ENCODE results near the gene TRIM67. TPM values are rescaled to one million over a fixed set of nuclear protein-coding genes. Genes with fewer than 3 reads are reported as not detected.

The TRIM67 gene
- total and polyA plus RNA-seq, 2 experiments from 2014 or later: 0.13 TPM; not detected in 1

DNA sequence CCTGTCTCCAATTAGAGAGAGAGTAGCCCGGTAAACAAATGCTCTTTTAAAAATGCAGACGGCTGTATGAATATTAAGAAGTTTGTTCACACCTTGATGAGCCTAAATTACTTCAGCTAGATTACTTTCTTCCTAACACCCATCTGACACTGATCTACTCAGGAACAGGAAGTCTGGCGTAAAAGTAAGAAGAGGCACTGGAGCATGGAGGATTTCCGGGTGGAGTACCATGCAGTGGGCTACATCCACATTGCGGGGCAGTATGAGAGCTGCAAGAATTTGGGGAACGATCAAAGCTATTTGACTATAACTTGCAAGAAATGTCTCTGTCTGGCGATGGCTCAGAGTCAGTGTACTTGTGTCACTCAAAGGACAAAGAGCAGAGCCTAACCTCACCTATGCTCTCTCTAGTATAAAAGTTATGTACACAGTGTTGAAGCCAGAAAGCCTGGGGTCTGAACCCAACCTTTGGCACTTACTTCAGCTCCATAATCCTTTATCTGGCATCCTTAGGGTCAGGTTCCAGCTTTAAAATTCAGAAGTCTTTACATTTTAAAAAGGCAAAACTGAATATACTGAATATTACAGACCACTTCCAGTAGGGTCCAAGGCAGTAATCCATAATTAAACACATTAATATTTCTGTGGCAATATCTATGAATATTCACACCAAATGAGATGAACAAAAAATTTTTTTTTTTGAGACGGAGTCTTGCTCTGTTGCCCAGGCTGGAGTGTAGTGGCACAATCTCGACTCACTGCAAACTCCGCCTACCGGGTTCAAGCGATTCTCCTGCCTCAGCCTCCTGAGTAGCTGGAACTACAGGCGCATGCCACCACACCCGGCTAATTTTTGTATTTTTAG is 71.2 kb downstream of the TRIM67 start:
- Histone ChIP-seq H3K27ac (peak overlapping the region; percentile 68), H3K4me2 (peak overlapping the region; percentile 39), H3K36me3 (replicated peaks; ENCODE audit: insufficient read depth, low read depth) (no peaks in the 10 kb centered on the region), H3K4me3 (no peak overlapping the region), H2AFZ (no peak overlapping the region), H3K4me1 (ENCODE audit: insufficient read depth) (peaks cover 29% of the 10 kb centered on the region), H4K20me1 (ENCODE audit: insufficient read depth, poor library complexity, severe bottlenecking) (no peaks in the 10 kb centered on the region), H3K9me2 (replicated peaks; ENCODE audit: insufficient read depth) (no peaks in the 10 kb centered on the region), H3K9me3 (ENCODE audit: low read depth) (no peaks in the 10 kb centered on the region), H3K27me3 (no peaks in the 10 kb centered on the region), H3K79me2 (peaks cover 45% of the 10 kb centered on the region)
- WGBS (ENCODE audit: low lambda C conversion rate, missing lambda C conversion rate): 74% methylated on average over 14 of the region's 14 CpGs
- DNase-seq (ENCODE audit: low spot score): peak; percentile 34
- no peak for TF ChIP-seq EZH2 (IDR thresholded peaks at IDR 0.05; ENCODE audit: borderline replicate concordance)
- TF ChIP-seq, protein P1, sequence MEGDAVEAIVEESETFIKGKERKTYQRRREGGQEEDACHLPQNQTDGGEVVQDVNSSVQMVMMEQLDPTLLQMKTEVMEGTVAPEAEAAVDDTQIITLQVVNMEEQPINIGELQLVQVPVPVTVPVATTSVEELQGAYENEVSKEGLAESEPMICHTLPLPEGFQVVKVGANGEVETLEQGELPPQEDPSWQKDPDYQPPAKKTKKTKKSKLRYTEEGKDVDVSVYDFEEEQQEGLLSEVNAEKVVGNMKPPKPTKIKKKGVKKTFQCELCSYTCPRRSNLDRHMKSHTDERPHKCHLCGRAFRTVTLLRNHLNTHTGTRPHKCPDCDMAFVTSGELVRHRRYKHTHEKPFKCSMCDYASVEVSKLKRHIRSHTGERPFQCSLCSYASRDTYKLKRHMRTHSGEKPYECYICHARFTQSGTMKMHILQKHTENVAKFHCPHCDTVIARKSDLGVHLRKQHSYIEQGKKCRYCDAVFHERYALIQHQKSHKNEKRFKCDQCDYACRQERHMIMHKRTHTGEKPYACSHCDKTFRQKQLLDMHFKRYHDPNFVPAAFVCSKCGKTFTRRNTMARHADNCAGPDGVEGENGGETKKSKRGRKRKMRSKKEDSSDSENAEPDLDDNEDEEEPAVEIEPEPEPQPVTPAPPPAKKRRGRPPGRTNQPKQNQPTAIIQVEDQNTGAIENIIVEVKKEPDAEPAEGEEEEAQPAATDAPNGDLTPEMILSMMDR (IDR thresholded peaks at IDR 0.05; ENCODE audit: poor library complexity): no peak
- no peak for TF ChIP-seq EZH2phosphoT487 (IDR thresholded peaks at IDR 0.05; ENCODE audit: low read depth, severe bottlenecking, unreplicated experiment)

DNA sequence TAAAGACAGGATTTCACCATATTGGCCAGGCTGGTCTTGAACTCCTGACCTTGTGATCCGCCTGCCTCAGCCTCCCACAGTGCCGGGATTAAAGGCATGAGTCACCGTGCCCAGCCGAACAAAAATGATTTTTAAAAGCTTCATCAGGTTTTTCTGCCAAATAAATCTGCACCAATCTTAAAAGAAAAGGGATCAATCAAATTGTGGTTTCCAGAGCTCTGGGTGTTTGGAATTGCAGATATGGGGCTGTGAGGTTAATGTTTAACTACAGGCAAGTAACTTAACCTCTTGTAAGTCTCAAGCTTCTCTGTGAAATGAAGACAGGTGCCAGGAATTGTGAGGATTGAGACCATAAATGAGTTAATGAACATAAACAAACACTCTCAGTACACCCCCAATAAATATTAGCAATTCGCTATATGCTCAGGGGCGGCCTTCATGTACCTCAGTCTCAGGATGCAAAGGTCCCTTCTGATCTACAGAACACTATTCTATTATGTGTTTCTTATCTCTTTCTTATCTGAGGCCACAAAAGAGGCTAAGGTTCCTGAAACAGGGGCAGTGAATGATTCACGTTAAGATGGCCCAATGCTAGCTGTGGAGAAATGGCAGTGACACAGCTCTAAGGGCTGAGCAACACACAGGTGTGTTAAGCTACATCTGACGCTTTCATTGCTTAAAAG is 72.0 kb downstream of the TRIM67 start:
- peak overlapping the region; percentile 96 for H3K27ac ChIP-seq
- H3K9me2 ChIP-seq (replicated peaks; ENCODE audit: insufficient read depth): no peaks in the 10 kb centered on the region
- H4K20me1 ChIP-seq (ENCODE audit: insufficient read depth, poor library complexity, severe bottlenecking): no peaks in the 10 kb centered on the region
- WGBS (ENCODE audit: low lambda C conversion rate, missing lambda C conversion rate): 52% methylated on average over 8 of the region's 8 CpGs
- peaks cover 47% of the 10 kb centered on the region for H3K79me2 ChIP-seq
- no peak overlapping the region for H2AFZ ChIP-seq
- H3K27me3 ChIP-seq: no peaks in the 10 kb centered on the region
- peak overlapping the region; percentile 47 for H3K4me2 ChIP-seq
- peak; percentile 72 for DNase-seq (ENCODE audit: low spot score)
- H3K4me3 ChIP-seq: no peak overlapping the region
- H3K9me3 ChIP-seq (ENCODE audit: low read depth): no peaks in the 10 kb centered on the region
- no peak for TF ChIP-seq EZH2 (IDR thresholded peaks at IDR 0.05; ENCODE audit: borderline replicate concordance)
- TF ChIP-seq EZH2phosphoT487 (IDR thresholded peaks at IDR 0.05; ENCODE audit: low read depth, severe bottlenecking, unreplicated experiment): no peak
- TF ChIP-seq, protein P1 (IDR thresholded peaks at IDR 0.05; ENCODE audit: poor library complexity): no peak
- peaks cover 33% of the 10 kb centered on the region for H3K4me1 ChIP-seq (ENCODE audit: insufficient read depth)
- no peaks in the 10 kb centered on the region for H3K36me3 ChIP-seq (replicated peaks; ENCODE audit: insufficient read depth, low read depth)

DNA sequence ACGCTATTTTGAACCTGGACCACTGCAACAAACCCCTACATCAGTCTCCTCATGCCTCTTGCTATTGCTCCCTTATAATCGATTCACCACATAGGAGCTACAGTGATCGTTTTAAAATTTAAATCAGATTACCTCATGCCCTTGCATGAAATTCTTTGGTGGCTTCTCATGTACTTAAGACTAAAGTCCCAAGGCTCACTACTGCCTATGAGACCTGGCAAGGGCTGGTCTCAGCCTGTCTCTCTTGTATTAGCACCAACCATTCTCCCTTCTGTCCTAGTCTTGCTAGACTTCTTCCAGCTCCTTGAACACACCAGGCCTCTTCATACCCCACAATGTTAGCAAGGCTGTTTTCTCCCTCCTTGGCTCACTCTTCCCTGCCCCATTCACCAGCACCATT is 72.6 kb downstream of the TRIM67 start:
- Histone ChIP-seq H3K79me2 (peaks cover 52% of the 10 kb centered on the region), H3K27me3 (no peaks in the 10 kb centered on the region), H3K4me2 (peak overlapping the region; percentile 47), H3K36me3 (replicated peaks; ENCODE audit: insufficient read depth, low read depth) (no peaks in the 10 kb centered on the region), H3K9me2 (replicated peaks; ENCODE audit: insufficient read depth) (no peaks in the 10 kb centered on the region), H3K4me1 (ENCODE audit: insufficient read depth) (peaks cover 33% of the 10 kb centered on the region), H3K9me3 (ENCODE audit: low read depth) (no peaks in the 10 kb centered on the region), H3K4me3 (no peak overlapping the region), H3K27ac (peak overlapping the region; percentile 96), H2AFZ (no peak overlapping the region), H4K20me1 (ENCODE audit: insufficient read depth, poor library complexity, severe bottlenecking) (no peaks in the 10 kb centered on the region)
- peak; percentile 36 for DNase-seq (ENCODE audit: low spot score)
- WGBS (ENCODE audit: low lambda C conversion rate, missing lambda C conversion rate): 73% methylated on average over 3 of the region's 3 CpGs
- TF ChIP-seq EZH2phosphoT487 (IDR thresholded peaks at IDR 0.05; ENCODE audit: low read depth, severe bottlenecking, unreplicated experiment): no peak
- TF ChIP-seq, protein P1 (IDR thresholded peaks at IDR 0.05; ENCODE audit: poor library complexity): no peak
- no peak for TF ChIP-seq EZH2 (IDR thresholded peaks at IDR 0.05; ENCODE audit: borderline replicate concordance)

Data from hepatocyte (in vitro differentiated cells).